Fibroblast of skin of right quadriceps (primary cell): Measurements from ENCODE around the gene CHRNG.

Experiments
- DNase-seq: peaks from one replicate; pipeline ENCODE4 v3.0.0-alpha.2; 2013

The CHRNG gene, protein sequence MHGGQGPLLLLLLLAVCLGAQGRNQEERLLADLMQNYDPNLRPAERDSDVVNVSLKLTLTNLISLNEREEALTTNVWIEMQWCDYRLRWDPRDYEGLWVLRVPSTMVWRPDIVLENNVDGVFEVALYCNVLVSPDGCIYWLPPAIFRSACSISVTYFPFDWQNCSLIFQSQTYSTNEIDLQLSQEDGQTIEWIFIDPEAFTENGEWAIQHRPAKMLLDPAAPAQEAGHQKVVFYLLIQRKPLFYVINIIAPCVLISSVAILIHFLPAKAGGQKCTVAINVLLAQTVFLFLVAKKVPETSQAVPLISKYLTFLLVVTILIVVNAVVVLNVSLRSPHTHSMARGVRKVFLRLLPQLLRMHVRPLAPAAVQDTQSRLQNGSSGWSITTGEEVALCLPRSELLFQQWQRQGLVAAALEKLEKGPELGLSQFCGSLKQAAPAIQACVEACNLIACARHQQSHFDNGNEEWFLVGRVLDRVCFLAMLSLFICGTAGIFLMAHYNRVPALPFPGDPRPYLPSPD

DNA sequence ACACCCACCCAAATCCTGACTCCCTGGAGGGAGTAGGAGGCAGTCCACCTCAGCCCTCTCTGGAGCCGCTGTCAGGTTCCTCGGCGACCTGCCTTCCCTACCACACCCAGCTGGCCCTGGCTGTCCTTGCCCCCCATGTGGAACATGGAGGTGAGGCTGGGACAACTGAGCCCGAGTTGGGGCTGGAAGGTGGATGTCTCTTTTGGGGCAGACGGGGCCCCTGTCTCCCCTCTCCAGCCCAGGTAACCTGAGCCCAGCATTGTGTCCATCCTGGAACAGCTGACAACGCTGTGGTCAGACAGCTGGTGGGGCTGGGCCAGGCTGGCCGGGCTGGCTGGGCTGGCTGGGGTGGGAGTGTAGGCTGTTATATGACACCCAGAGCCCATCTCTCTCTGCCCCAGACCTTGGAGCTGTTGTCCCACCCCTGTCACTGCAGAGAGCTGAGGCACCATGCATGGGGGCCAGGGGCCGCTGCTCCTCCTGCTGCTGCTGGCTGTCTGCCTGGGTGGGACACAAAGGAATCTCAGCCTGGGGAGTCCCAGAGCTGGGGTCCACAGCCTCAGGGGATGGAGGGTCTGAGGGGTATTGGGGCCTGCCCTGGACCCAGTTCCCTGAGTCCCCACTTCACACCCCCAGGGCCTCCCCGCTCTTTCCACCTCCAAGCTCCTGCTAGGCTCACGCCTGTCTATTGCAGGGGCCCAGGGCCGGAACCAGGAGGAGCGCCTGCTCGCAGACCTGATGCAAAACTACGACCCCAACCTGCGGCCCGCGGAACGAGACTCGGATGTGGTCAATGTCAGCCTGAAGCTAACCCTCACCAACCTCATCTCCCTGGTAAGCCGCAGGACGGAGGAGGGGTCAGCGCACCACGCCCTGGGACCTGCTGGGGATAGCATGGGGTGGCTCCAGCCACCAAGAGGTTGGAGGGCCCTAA, at the start of gene CHRNG:
Gene CHRNG, plus strand, starts transcription at position 395 of the 934 bp plus-strand sequence. Its CDS starts 56 bp downstream, at position 451.
- DNase-seq: no peak

DNA sequence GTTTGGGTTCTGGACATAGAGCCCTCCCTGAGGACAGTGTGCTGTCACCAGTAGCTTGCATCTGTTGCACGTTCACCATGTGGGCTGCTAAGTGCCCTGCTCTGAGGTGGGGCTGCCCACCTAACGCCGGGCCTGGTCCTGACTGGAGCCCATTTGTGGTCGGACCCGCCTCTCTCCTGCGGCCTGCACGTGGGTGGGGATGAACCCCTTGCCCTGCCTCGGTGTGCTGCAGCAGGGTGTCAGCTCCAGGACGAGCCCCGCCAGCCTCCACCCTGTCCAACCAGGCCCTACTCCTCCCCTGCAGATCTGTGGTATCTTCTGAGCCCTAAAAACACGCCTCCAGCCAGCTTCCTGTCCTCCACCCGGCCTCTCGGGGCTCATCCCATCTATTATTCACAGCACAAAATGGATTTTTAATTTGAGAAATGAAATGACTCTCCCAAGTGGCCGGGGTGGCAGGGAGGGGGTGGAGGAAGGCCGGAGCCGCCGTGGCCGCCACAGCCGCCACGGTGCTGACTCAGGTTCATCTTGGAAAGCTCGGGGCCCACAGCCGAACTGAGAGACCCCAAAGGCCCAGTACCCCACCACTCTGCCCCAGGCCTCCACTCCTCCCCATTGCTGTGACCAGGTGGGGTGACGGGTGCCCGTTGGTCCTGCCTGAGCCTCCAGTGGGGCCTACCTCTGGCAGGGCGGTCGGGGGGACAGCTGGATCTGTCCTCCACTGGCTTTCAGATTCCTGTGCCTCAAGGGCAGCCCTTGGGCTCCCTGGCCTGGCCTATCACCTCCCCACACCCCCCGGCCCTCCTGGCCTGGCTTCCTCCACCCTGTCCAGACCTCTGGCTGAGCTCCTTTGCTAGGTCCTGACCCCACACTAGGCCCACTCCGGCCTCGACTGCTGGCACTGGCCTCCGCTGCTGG, 49.0 kb upstream of the CHRNG start:
- DNase-seq: no peak

DNA sequence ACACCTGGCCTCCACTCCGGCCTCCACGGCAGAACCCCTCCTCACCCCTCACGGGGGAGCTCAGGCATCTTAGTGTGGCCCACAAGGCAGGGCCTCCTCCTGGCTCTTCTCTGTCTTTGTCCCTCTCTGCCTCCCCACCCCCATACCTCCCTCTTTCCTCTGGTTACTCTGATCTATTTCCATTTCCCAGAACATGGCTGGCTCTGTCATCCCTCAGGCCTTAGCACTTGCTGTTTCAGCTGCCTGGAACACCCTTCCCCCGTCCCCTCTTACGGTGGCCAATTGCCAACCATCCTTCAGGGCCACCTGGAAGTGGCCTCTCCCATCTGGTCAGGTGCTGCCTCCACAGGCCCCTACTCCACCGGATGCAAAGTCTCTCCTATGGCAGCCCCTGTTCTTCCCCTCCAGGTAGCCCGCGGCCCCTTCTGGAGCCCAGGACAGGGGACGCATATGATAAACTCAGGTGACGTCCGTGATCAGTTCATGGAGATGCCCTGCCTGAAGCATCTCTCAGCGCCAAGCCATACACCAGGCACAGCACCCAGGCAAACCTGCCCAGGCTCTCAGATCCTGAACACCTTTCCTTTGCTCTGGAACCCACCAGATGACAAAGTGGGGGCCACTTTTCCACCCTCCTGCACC, 48.2 kb upstream of the CHRNG start:
- no peak for DNase-seq

DNA sequence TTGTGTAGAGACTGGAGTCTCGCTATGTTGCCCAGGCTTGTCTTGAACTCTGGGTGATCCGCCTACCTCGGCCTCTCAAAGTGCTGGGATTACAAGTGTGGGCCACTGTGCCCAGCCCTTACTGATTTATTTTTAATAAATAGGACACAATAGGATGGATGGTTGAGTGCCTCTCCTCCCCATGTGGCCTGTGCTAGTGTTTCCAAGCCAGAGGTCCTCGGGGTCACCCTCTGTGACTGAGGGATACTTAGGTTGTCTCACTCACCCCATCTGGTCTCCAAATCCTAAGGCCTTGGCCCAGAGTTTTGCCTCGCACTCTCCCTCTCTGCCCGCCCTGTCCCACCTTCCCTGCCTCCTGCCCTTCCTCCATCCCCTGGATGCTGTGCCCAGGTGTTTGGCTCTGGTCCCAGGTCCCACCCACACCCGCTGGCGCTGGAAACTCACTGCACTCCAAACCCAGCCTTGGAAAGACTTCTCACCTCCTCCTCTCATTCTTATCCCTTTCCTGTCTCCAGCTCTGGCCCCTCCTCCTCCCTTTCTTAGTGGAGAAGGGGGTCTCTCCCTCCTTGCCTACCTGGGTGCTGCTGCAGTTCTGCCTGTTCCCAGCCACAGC, 47.1 kb upstream of the CHRNG start:
- no peak for DNase-seq

DNA sequence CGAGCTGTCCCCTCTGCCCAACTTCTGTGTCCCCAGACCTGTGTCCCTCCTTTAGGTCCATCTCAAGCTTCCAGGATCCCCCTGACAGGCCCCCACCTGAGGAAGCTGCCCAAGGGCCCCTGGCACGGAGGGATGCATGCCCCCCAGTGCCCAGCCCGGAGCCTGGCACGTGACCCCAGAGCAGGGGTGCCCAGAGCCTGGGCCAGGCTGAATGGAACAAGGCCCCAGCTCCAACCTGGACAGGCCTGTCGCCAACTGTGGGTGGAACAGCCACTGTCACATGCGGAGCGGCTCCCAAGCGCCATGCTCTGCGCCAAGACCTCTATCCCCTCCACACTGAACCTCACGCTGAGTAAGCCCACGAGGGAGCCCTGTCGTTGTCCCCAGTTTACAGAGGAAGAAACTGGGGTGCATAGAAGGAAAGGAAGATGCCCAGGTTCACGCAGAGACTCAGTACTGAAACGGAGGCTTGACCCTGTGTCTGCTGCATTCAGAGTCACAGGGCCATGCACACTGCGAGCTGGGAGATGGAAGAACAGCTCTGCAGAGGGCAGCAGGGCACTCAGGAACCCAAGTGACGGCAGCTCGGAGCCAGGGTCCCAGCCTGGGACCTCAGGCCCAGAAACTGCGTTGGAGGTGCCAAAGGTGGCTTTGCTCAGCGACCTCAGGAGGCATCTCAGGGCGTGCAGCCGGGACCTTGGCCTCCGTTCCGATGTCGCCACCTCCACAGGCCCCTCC, 46.4 kb upstream of the CHRNG start:
- DNase-seq: no peak

DNA sequence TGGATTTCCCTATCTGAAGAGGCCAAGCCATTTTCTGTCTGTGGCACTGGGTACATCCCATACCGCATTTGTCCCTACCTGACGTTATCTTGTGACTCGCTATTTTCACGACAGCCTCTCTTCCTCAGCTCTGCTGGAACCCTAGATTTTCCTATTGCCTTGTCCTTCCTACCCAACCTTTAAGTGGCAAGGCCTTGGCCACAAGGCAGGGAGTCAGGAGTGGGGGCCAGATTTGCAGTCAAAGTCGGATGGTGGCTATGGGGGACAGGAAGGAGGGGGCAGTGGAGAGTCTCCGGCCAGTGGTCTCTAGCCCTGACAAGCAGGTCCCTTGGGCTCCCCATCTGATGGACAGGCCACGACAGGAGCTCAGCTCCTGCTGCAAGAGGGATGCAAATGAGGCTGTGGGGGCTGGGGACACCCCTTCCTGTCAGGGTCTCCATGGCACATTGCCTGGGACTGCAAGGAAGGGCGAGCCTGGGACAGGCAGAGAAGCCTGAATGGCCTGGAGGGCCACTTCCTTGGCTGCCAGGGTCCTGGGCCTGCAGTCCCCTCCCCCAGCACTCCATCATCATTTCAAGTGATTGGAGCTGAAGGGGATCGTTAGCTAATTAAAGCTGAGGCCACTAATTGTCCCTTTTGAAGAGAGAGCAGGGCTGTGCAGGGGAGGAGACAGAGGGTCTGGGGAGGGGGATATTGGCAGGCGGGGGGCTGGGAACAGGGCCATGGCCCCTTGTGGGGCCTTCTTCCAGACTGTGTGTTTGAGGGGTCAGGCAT, 45.6 kb upstream of the CHRNG start:
- no peak for DNase-seq

DNA sequence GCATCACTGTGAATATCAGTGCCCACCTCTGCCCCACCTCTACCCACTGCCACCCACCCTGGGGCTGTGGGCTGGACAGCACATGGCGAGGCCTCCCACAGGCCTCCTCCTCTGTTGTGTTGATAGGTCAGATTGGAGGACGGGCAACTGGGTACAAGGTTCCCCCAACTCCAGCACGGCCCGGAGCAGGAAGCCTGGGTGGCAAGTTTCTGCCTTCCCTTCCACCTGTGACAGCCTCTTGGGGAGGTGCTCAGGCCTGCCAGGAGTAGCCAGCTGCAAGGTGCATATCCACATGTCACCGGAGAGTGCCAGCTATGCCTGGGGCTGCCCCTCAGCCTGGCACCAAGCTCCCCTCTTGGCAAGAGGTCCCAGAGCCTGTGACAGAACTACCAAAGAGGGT, 45.0 kb upstream of the CHRNG start:
- no peak for DNase-seq

DNA sequence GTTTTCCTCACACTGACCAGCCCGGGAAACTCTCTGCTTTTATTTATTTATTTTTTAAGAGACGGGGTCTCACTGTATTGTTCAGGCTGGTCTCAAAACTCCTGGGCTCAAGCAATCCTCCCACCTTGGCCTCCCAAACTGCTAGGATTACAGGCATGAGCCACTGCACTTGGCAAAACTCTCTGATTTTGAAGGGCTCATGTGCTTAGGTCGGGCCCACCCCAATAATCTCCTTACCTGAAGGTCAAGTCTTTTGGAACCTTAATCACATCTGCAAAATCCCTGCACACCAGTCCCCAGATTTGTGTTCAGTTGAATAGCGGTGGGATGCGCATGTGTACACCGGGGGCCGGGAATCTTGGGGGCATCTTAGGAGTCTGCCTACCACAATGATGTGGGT, 44.2 kb upstream of the CHRNG start:
- no peak for DNase-seq

DNA sequence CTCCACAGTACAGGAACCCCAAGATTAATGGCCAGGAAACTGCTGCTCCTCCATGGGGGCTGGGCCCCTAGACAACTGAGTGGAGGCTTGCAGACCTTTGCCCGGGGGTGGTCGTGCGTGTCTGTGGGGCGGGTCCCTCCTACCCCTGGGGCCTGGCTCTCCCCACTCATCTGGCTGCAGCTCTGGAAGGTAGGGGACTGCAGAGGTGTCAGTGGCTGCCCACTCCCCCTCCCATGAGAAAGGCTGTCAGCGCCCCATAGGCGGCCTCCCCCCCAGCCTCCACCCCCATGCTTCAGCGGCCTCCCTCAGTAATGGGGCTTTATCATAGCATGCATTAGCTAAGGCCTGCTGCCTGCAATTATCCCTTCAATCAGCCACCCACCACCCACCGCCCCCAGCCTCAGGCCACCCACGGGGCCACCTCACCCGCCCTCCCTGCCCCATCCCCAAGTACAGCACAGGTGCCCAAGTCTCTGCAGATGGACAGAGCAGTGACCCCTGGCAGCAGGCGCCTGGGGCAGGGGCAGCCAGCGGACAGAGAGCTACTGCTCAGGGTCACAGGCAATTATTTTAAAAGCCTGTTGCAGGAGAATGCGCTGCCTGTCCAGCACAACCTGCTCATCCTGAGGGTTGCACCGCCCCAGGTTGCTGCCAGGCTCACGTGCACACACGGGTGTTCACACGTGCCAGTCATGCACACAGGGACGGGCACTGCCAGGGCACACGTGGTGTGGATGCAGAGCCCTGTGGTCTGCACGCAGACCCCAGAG, 42.8 kb upstream of the CHRNG start:
- DNase-seq: no peak

DNA sequence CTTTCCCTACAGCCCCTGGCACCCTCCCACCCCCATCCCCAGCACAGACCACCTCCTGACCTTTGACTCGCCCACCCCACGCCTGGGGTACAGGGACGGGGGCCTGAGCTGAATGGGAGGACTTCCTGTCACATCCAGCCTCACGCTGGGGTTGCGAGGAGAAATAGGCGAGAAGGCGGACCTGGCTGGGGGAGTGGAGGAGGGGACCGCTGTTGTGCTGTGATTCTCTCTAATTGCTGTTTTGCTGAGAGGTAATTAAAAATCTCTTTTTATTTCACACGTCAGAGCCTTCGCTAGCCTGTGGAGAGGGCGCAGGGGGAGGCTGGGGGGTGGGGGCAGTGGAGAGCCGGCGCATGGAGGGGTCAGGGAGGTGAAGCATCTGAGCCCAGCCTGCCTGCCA, 42.1 kb upstream of the CHRNG start:
- no peak for DNase-seq

DNA sequence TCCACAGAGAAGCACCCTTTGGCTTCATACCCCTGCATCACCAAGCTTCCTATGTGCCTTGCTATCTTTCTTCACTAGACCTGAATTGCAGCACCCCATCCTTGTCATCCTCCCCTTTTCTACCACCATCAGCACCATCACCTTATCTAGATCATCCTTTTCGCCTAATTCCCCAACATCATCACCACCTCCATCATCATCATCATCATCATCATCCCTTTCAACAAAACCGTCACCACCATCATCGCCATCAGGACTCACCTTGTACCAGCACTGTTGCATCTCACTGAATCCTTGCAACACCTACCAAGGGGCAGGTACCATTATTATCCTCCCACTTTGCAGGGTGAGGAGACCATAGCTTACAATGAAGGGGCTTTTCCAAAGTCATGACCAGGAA, 41.0 kb upstream of the CHRNG start:
- no peak for DNase-seq

DNA sequence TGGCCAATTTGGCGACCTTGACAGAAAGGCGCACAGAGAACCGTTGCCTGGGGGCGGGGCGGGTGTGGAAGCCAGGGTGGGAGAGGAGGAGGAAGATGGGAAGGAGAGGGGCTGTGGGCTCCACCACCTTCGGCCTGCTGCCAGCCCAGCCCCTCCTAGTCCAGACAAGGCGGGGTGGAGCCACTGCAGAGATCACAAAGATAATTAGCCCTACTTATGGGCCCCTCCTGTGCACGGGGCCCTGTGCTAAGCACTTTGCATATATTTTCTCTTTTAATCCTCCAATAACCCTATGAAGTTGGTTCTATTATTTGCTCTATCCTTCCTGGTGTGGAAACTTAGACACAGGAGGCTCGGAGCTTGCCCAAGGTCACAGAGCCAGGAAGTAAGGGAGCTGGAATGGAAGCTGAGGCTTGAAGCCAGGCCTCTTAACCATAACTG, 38.1 kb upstream of the CHRNG start:
- DNase-seq: no peak

DNA sequence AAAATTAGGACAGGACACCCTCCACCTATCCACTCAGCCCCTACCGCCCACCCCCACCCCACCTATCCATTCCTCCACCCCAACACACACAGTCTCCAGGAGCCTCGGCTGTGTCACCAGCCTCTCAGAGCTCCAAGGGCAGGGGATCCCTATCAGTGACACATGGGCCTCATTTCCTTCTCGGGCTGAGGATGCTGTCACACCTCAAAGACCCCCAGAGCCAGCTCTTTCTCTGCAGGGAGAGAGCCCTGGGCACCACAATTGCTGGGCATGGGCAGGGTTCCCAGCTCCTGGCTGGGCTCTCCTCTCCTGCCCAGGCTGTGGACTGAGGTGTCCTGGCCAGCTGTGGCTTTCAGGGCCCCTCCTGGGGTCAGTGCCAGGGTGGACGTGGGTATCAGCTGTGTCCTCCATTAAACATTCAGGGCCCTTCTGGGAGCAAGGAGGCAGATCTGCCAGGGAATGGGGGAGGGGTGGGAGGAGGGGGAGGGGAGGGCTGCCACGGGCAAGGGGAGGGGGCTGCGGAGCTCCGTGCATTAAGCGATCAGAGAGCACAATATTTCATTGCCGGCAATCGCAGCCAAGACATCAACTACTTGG, 37.6 kb upstream of the CHRNG start:
- no peak for DNase-seq

DNA sequence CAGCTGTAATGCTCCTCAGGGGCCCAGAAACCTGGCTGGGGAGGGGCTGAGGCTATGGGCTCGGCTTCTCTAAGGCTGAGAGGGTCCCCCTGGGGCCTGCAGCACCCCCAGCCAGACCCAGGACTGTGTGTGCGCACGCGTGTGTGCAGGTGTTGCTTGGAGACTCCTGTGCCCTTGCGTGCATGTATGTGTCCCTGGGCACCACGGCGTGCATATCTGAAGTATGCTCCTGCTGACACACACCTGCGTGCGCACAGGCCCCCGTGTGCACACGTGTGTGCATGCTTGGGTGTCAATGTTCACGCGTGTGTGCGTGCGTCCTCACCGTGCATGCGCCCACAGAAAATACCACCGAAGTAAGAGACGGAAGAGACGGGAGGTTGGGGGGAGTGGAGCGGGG, 37.0 kb upstream of the CHRNG start:
- no peak for DNase-seq

DNA sequence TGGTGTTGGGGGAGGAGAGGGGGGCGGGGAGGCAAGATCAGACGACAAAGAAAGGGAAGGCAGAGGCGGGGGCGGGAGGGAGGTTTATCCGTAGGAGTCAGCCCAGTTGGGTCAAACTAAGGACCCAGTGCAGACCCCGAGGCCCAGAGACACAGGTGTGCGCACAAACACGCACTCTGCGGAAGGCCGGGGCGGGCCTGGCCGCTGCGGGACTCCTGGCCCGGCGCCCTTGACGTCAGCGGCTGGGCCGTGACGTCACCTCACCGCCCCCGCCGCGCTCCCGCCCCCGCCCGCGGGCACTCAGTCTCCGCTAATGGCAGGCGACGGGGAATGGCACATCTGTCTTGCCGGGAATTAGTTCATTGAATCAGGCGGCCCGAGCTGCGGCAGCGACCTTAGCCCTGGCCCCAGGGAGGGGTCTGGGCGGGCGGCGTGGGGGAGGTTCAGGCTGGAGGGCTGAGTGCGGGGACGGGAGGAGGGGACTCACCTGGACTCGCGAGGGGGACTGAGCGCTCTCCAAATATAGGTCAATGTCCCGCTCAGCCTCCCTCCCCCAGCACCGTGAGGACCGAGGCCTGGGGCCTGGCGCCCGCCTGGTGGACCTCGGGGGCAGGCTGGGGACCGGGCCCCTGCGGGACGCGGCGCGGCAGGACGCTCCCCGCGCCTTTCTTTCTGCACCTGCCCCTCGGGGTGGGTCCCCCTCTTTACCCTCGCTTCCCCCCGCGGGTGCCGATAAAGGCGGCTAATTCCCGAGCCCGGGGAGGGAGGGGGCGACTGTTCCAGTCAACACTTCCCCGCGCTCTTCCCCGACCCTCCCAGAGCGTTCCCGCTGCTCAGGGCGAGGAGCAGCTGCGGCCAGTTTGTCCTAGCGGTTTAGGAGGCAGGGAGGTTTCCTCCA, 36.3 kb upstream of the CHRNG start:
- no peak for DNase-seq

DNA sequence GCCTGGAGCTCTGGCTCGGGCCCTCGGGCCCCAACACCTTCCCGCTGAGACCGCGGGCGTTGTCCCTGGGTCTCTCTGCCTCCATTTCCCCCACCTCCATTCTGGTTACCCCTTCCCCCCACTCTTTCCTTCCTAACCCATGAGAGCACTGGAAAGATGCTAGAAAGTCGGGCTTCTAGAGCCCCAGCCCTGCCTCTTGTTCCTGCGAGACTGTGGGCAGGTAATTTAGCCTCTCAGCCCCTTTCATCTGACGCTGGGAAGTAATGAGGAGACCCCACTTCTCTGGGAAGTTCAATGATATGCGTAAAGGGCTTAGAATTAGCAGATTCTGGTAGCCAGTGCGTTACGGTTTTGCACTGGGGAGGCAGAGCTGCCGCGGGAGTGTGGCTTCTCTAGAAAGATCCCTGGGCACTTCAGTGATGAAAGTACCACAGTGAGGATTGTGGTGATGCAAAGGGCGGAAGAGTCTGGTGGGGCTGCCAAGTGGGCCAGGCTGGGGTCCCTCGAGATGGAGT, 35.6 kb upstream of the CHRNG start:
- no peak for DNase-seq

DNA sequence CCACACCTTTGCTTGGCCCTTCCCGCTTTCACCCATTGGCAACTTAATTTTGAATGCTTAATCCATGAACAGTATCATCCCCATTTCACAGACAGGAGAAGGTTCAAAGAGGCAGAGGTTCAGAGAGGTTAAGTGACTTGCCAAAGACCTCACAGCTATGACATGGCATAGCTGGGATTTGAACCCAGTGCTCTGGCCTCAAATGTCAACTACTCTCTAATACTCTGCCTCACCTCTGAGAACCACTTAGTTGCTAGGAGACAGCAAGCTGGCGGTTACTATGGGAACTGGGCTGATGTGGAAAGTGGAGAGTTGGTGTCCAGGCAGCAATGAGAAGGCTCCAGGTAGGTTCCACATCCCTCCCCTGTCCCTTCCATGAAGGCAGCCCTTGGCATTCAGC, 35.1 kb upstream of the CHRNG start:
- no peak for DNase-seq

DNA sequence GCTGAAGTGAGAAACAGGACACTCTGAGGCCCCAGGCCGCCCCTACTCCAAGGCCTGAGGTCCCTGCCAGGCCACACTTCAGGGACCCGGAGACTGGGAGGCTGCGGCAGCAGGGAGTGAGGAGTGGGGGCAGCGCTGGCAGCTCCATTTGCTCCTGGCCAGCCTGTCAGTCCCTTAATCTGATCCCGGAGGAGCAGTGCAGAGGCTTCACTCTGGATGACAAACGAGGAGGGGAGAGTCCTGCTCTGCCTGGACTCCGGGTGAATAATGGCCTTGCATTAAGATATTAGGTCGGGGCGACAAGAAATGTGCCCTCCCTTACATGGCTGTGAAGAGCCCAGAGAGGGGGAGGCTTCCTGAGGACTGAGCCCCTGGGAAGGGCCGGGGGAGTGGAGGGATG, 33.6 kb upstream of the CHRNG start:
- no peak for DNase-seq
